ENCODE measurements around the gene RNF130.

The RNF130 gene

DNA sequence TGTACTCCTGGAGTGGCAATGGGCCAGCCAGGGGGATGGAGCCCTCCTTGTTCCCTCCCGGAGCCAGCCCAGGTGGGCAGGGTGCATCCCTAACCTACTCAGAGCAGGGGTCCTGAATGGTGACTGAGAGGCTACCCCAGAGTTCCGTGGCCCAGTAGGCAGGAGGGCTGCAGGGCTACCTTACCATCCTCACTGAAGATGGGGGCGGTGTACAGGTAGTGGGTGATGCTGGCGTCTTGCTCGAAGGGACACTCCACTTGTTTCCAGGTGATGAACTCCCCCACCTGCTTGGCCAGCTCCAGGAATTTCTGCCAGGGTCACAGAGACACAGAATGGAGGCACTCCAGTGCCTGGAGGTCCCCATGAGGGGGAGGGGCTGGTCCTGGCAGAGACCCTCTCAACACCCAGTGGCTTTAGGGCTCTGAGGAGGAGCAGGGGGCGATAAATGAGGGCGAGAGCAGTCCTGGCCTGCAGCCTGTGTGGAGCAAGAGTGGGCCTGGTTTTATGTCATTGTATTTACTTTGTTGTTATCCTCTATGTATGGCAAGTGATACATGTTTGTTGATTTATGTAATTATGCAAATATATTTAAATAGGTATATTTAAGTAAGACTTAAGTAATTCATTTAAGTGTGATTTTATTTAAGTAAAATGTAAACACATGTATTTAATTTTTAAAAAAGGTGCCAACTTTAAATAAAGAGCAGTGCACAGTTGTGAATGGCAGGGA lies 39.9 kb upstream of the RNF130 start:
- TF ChIP-seq, protein P1, sequence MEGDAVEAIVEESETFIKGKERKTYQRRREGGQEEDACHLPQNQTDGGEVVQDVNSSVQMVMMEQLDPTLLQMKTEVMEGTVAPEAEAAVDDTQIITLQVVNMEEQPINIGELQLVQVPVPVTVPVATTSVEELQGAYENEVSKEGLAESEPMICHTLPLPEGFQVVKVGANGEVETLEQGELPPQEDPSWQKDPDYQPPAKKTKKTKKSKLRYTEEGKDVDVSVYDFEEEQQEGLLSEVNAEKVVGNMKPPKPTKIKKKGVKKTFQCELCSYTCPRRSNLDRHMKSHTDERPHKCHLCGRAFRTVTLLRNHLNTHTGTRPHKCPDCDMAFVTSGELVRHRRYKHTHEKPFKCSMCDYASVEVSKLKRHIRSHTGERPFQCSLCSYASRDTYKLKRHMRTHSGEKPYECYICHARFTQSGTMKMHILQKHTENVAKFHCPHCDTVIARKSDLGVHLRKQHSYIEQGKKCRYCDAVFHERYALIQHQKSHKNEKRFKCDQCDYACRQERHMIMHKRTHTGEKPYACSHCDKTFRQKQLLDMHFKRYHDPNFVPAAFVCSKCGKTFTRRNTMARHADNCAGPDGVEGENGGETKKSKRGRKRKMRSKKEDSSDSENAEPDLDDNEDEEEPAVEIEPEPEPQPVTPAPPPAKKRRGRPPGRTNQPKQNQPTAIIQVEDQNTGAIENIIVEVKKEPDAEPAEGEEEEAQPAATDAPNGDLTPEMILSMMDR (conservative IDR thresholded peaks at IDR 0.05; ENCODE audit: control insufficient read depth, insufficient read depth, low read depth, low read length), result no peak
- H3K4me3 ChIP-seq (ENCODE audit: control insufficient read depth, low read depth, low read length), result no peak overlapping the region
- DNase-seq (ENCODE audit: low read depth), result no peak

DNA sequence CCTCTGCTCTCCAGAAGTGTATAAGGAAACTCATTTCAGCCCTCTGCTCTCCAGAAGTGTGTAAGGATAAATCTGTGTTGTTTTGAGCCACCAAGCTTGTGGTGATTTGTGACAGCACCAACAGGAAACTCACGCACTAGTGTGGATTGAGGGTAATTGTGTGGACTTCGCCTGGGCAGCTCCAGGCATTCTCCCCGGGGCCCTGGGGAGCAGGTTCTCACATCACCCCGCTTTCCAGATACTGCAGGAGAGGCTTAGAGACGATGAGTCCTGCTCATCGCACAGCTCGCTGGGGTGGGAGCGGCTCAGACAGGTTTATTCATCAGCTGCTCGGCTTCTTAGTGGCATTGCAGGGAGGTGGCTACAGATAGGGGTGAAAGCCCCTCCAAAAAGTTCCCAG lies 38.4 kb upstream of the RNF130 start:
- no peak for DNase-seq (ENCODE audit: low read depth)
- TF ChIP-seq, protein P1 (conservative IDR thresholded peaks at IDR 0.05; ENCODE audit: control insufficient read depth, insufficient read depth, low read depth, low read length), result no peak
- no peak overlapping the region for H3K4me3 ChIP-seq (ENCODE audit: control insufficient read depth, low read depth, low read length)

DNA sequence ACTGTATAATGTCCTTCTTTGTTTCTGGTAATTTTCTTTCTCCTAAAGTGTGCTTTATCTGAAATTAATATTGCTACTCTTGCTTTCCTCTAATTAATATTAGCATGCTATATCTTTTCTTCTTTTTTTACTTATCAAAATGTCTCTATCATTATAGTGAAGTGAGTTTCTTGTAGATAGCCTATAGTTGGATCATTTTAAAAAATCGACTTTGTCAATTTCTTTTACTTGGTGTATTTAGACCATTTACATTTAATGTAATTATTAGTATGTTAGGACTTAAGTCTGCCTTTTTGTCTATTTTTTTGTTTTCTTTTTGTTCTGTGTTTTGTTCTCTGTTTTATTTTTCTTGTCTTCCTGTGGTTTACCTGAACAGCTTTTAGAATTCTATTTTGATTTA lies 35.4 kb upstream of the RNF130 start:
- TF ChIP-seq, protein P1 (conservative IDR thresholded peaks at IDR 0.05; ENCODE audit: control insufficient read depth, insufficient read depth, low read depth, low read length), result no peak
- no peak for DNase-seq (ENCODE audit: low read depth)
- H3K4me3 ChIP-seq (ENCODE audit: control insufficient read depth, low read depth, low read length), result no peak overlapping the region

DNA sequence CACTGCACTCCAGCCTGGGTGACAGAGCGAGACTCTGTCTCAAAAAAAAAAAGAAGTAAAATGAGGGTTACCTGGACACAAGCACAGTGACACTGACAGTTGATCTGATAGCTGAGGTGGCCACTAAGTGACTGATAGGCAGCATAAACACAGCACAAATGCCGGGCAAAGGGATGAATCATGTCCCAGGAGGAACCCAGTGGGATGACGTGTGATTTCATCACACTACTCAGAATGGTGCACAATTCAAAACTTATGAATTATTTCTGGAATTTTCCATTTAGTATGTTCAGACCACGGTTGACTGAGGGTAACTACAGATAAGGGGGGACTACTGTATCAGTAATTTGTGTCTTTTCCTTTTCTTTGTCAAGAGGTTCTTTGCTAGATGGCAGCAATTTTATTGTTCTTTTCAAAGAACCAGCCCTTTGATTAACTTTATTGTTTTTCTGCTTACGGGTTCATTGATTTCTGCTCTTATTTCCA lies 34.3 kb upstream of the RNF130 start:
- TF ChIP-seq, protein P1 (conservative IDR thresholded peaks at IDR 0.05; ENCODE audit: control insufficient read depth, insufficient read depth, low read depth, low read length), result no peak

DNA sequence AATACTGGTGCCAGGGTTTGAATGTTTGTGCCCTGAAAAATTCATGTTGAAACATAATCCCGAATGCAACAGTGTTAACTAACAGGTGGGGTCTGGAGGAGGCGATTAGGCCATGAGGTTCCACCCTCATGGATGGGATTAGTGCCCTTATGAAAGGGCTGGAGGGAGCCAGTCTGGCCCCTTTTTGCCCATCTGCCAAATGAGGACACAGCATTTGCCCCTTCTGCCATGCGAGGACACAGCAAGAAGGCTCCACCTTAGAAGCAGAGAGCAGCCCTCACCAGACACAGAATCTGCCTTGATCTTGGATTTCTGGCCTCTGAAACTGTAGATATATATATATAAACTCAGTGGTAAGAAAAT lies 32.6 kb upstream of the RNF130 start:
- no peak for DNase-seq (ENCODE audit: low read depth)
- H3K4me3 ChIP-seq (ENCODE audit: control insufficient read depth, low read depth, low read length), result no peak overlapping the region
- TF ChIP-seq, protein P1 (conservative IDR thresholded peaks at IDR 0.05; ENCODE audit: control insufficient read depth, insufficient read depth, low read depth, low read length), result no peak

More for the DNA sequence above, 34.3 kb upstream of the RNF130 start:
- DNase-seq (ENCODE audit: low read depth), result peak; percentile 48
- H3K4me3 ChIP-seq (ENCODE audit: control insufficient read depth, low read depth, low read length), result no peak overlapping the region

DNA sequence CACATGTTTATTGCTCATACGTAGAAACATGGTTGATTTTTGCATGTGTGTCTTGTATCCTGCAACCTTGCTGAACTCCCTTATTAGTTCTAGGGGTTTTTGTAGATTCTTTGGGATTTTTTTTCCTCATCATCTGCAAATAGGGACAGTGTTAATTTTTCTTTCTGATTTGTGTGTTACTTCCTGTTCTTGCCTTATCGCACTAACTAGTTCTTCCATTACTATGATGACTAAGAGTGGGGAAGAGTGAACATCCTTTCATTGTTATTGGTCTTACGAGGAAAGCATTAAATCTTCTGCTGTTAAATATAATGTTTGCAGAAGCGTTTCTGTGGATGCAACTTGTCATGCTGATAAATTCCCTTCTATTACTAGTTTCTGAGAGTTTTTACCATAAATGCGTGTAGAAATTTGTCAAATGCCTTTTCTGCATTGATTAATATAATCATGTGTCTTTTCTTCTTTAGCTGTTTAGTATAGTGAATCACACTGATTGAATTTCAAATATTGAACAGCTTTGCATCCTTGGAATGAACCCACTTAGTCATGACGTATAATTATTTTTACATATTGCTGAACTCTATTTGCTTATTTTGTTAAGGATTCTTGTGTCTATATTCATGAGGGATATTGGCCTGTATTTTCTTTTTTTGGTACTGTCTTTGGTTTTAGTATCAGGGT lies 32.1 kb upstream of the RNF130 start:
- no peak overlapping the region for H3K4me3 ChIP-seq (ENCODE audit: control insufficient read depth, low read depth, low read length)
- TF ChIP-seq, protein P1 (conservative IDR thresholded peaks at IDR 0.05; ENCODE audit: control insufficient read depth, insufficient read depth, low read depth, low read length), result no peak
- DNase-seq (ENCODE audit: low read depth), result no peak

Data from fibroblast of mammary gland (primary cell).